Middle frontal gyrus (tissue), 1 donor: ENCODE measurements around the gene NHLRC4.
"Not testable (repeated sequence)": the region's sequence is repeated elsewhere in the genome, so short reads cannot be mapped to it uniquely, and the experiment has no call there.

Source experiments
- DNase-seq: peaks from one replicate; pipeline ENCODE4 v3.0.0-alpha.2; 2015; ENCODE audit warnings: low spot score; ENCODE audit errors: extremely low spot score

The NHLRC4 gene

DNA sequence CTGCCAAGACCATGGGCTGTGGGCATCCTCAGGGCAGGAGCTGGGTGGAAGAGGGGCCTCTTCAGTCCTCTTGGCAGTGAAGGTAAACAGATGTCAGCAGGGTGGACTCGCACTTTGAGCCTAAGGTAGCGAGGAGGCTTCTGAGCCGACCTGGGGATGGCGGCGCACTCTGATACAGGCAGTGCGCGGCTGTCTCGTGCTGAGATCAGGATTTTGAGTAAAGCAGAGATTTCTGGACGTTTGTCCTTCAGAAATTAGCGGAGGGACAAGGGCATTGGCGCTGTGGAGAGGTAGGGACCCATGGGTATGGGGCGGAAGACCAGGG, 29.9 kb downstream of the NHLRC4 start:
- no peak for DNase-seq

DNA sequence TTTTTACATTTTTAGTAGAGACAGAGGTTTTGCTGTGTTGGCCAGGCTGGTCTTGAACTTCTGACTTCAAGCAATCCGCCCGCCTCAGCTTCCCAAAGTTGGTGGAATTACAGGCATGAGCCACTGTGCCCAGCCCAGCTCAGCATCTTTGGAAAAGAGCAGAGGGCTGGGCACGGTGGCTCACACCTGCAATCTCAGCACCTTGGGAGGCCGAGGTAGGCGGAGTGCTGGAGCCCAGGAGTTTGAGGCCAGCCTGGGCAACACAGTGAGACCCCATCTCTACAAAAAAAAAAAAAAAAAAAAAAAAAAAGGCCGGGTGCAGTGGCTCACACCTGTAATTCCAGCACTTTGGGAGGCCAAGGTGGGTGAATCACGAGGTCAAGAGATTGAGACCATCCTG, 30.9 kb downstream of the NHLRC4 start:
- not testable (repeated sequence) for DNase-seq

DNA sequence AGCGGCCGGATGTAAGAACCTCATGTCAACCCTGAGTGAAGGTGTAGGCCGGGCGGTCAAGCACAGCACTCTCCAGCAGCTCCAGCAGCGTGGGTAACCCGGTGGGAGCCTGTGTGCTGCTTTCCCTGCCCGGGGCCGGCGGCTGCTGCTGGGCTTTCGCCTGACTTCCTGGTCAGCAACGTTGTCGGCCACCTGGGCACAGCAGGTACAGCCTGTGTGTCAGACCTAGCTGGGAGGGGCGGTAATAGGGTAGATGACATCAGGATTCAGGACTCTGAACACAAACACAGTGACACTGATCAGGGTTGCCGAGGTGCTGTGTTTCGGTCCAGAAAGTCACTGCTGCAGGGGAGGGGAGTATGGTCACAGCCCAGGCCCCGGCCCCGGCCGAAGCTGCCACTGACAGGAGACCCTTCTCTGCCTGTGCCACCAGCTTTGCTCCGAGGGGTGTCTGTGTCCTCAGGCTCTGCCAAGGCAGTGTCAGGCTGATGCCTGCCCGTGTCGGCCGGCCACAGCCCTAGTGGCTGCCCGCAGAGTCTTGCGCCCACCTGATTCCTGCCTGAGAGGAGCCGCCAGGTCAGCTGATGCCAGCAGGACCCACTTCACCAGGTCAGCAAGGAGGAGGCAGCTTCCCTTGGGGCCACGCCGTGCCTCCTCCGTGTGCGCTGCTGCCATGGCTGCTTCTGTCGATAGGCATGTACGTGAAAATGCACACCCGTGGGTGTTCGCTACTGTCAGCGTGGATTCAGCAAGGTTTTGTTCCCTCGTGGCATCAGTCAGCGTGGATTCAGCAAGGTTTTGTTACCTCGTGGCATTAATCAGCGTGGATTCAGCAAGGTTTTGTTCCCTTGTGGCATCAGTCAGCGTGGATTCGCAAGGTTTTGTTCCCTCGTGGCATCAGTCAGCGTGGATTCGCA, 32.3 kb downstream of the NHLRC4 start:
- DNase-seq, result no peak

DNA sequence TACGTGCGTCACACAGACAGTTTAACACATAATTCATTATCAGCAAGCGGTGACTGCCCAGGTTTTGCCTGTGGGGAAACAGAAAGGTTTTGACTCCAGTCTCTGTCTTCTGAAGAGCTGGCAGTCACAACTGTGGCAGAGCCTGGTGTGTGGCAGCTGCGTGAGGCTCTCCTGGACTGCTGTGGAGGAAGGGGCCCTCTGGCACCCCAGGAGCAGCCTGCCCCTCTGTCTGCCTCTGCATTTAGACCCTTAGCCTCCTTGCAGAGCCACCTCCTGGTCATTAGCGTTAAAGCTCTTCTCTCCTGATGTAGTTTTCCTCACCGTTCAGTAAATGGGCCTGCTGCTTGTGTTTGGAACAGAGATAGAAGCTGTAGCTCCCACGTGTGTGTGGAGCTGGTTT, 34.0 kb downstream of the NHLRC4 start:
- DNase-seq, result no peak

DNA sequence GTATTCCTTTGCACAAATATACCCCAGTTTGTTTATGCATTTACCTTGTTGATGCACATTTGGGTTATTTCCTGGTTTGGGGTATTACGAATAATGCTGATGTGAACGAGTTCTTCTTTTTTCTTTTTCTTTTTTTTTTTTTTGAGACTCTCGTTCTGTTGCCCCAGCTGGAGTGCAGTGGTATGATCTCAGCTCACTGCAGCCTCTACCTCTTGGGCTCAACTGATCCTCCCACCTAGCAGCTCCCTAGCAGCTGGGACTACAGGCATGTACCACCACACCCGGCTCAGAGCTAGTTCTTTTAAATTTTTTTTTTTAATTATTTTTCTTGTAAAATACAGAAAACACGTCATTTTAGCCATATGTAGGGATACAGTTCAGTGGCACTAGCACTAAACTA, 37.1 kb downstream of the NHLRC4 start:
- DNase-seq, result no peak

DNA sequence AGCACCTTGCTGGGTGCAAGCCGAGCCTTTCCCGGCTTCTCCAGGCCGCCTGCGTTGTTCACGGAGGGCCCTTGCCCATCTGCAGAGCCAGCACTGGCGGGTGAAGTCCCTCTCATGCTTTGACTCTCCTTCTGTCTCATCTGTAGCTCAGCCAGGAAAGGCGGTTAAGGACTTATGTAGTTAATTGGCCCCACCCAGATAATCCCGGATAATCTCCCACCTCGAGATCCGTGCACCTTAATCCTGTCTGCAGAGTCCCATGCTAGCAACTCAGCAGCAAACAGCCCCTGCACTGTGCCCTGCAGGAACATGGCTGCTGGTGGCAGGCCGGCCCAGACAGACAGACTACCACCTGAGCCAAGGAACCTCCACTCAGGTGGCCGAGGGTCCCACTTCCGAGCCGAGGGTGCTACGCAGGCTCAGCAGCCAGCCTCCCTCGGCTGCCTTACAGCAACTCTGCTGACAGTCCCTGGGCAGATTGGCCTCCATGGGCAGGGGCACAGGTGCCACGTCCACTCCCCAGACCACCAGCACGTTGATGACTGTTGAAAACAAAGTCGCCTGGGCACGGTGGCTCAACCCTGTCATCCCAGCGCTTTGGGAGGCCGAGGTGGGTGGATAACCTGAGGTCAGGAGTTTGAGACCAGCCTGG, 40.0 kb downstream of the NHLRC4 start:
- DNase-seq, result no peak

DNA sequence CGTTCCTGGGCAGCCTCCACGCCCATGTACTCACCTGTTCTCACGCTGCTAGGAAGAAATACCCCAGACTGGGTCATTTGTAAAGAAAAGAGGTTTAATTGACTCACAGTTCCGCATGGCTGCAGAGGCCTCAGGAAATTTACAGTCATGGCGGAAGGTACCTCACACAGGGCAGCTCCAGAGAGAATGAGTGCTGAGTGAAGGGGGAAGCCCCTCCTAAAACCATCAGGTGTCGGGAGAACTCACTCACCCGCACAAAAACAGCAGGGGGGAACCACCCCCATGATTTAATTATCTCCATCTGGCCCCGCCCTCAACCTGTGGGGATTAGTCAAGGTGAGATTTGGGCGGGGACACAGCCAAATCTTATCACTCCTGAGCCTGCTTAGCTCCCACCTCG, 41.2 kb downstream of the NHLRC4 start:
- DNase-seq, result no peak

DNA sequence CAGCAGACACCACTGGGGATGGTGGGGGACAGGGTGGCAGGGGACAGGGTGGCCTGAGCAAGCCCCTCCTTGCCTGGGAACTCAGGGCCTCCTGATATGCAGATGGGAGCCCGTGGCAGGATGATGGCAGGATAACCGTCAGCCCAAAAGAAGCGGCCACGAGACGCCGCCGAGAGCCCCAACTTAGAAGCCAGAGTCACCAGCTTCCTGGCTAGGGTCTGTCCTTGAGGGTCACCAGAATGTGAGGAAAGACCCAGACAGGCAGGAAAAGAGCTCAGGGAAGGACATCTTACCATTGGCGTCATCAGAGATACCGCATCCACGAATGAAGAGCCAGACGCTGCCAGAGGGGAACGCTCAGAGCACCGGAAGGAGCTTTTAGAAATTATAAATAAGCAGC, 42.5 kb downstream of the NHLRC4 start:
- DNase-seq, result no peak

DNA sequence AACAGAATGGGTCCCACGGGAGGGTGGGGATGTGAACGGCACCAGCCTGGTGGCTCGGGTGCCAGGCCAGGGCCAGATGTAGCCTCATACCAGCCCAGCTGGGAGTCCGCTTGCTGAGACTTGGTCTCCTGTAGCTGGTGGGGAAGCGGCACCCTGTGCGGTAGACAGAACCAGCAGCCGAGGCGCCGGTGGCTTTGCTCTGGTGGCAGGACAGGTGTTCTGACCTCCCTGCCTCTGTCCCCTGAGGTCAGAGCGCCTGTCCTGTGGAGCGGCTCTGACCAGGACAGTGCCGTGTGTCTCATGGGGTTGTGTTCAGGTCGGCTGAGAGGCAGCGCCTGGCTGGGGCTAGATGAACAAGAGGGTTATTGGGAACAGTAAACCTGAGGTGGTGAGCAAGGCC, 43.2 kb downstream of the NHLRC4 start:
- DNase-seq, result no peak

DNA sequence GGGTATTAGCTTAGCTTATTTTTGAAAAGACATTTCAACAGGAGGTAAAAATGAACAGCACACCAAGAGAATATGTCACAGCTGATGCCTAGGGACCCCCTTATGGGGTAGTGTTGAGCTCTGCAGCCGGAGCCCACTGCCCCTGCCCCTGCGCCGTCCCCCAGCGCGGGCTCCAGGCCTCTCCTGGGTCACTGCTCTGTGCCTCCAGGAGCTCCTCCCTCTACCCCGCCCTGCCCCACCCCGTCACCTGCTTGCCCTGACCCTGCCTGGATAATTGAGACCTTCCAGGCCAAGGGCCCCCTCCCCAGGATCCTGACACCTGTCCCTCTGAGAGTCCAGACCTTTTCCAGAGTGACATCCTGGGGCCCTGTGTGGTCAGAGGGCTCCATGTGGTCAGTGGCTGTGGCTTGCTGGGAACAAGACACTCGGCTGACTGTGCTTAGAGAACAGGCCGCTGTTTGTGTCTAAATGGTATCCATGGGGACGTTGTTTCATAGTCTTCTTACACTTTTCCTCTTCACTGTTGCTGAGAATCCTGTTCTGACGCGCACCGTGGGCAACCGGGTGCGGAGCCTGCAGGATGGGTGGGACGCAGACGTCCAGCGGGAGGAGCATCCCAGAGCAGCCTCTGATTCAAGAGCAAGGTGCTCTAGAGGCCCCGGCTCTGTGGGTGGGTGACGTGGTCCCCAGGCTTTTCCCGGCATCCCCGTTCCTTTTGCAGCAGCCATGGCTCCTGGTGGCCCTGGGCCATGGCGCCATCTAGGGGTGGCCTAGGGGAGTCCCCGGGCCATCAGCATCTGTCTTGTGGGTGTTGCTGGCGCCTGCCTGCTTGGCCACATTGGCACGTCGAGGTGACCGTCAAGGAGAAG, 43.9 kb downstream of the NHLRC4 start:
- no peak for DNase-seq

DNA sequence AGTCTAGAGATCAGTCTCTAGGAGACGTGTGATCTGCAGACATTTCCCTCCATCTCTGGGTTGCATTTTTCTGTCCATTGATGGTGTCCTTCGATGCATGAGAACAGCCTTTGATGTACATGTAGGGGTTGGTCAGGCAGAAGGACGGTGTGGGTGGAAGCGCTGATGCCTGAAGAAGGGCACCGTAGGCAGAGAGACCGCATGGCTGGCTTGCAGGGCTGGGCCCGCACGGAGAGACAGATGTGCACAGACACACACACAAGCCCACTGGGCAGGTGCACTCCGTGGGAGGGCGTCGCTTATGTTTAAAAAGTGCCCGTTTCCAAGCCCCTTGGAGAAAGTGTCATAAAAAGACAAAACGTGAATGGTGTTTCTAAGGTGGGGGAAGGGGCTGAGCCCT, 48.3 kb downstream of the NHLRC4 start:
- DNase-seq, result no peak

DNA sequence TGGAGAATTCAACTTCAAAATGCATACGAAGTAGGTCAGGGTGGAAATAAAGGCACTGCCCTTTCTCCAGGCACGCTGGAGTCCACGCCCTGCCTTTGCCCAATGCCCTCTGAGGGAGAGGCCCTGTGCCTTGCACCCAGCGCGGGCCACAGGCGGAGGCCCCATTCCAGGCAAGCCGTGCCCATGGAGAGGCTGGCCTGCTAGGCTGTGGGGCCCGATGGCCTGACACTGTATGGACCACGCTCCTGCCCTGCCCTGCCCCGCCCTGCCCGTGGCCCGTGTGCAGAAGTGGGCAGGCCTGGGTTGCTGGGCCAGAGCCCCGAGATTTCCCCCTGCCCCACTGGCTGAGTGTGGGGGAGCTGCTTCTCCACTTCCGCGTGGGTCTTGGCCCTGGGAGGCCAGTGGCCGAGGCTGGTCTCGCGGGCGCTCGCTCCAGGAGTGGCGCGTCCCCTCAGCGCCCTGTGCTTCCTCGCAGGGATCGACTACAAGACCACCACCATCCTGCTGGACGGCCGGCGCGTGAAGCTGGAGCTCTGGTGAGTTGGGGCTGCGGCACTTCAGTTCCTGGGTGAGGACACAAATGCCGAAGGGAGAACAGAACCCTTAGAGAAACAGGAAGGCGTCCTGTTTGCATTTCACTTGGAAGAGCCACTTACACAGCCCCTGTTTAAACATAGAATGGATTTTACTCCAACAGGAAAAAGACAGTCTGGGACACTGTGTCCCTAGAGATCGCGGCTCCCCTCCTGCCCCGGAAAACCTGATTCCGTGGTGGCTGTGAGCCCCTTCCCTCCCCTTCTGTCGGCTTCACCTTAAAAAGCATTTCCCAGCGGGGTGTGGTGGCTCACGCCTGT, 50.2 kb downstream of the NHLRC4 start:
- no peak for DNase-seq

DNA sequence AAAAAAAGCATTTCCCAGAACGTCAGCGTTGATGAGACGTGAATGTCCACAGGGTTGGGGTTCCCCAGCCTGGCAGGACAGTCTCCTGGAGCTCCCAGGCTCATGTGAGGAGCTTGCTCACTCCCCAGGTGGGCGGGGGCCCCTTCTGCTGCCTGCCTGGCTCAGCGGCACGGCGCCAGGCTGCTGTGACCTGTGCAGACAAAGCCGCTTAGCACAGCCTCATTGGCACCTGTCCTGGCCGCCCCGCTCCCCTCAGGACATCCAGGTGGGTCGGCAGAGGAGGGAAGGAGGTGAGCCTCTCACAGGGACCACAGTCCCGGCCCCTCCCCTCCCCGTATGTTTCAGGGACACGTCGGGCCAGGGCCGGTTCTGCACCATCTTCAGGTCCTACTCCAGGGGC, 51.0 kb downstream of the NHLRC4 start:
- no peak for DNase-seq
